T follicular helper cell (primary cell): ENCODE data around the gene ACAA2.
A peak's percentile ranks its signal among the peaks of the same experiment; 100 is the strongest.
"Not testable (repeated sequence)": the region's sequence is repeated elsewhere in the genome, so short reads cannot be mapped to it uniquely, and the experiment has no call there.

Experiments used
- DNase-seq: peaks from one replicate; pipeline ENCODE4 v3.0.0-alpha.2; 2020; ENCODE audit warnings: low read depth

Gene ACAA2

GRCh38 chr18:49844903-49845302 is 31.6 kb upstream of the ACAA2 start:
- no peak for DNase-seq

DNA sequence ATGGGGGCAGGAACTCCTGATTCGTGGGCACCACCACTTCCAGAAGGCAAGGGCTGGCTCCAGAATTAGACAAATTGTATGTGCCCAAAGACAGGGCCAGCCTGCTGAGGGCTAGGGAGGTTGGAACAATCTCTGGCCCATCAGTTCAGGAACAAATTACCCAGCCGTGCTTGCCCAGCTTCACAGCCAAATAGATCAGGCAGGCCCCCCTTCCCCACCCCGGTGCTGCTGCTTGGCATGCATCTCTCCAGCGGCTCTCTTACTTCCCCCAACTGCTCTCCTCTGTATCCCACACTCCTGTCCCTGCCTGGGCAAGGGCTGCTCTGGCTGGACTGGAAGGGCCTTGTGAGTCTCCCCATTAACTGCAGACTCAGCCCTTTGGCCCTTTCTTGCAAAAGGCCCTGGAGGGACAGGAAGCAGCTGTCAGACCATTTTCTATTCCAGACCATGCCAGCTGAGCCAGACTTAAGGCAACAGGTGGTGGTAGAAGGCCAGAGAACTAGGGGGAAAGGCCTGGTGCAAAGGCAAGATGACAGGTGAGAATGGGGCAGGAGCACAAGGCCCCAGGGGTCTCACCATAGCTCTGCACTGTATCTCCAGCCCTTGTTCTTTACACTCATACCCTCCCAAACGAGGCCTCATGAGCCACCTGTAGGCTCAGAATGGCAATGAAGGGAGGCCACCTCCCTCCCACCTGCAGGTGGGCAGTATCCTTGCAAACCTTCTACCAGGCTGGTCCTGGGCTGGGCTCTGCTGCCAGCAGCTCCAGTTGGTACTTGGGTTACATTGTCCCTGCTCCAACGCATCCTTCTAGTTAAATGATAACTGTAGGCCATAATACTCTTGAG is 30.7 kb upstream of the ACAA2 start:
- DNase-seq: no peak

DNA sequence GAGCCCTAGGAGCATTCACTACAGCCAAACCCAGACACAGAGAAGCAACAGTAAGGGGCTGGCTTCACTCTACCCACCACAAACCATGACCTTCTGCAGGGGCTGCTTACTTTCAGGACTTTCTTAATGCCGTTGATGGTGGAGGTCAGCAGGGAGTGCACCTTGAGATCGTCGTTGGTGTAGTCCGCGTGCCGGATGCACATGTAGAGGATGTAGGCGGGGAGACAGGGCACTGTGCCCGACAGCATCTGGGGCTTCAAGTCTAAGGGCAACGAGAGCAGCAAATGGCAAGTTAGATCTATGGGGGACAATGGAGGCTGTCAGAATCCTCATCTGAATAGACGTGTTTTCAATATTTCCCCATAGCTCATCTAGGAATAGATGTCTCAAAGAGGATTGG is 29.8 kb upstream of the ACAA2 start:
- DNase-seq: no peak

DNA sequence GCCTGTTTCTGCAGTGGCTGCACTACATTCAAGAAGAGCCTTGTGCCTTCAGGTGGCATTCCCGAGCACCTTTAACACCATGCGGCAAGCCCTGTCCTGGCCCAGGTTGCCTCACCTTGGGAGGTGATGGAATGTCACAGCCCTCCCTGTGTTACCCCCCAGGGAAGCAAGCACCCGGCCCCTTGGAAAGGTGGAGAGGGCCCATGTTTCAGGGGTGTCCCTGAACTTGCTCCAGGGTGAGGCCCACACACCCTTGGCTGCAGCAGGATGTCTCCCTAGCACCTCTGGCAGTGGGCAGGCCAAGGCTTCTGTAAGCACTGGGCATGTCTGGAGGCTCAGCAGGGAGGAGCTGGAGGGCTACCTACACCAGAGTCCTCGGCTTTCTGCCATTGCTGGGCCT is 29.3 kb upstream of the ACAA2 start:
- no peak for DNase-seq

GRCh38 chr18:49841236-49842217 is 28.2 kb upstream of the ACAA2 start:
- DNase-seq: no peak

DNA sequence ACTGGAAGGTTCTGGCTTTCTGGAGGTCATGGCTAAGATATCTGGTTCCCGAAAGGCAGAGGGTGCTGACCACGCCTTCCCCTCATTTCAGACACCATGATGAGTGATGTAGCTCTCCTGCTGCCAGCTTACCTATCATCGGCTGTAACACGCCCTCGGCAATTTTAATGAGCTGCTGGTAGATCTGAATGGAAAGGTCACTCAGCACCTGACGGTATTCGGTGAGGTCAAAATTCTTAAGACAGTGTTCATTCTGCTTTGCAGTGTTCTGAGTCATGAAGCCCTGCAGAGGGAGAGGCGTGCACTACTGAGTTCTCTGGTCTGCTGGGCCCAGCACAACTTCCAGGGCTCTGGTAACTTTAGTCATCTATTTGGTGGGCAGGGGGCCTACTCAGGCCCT is 25.7 kb upstream of the ACAA2 start:
- no peak for DNase-seq

- DNase-seq: no peak
Observed at GRCh38 chr18:49838381-49838780, 25.0 kb upstream of the ACAA2 start.

- no peak for DNase-seq
Observed at GRCh38 chr18:49837889-49838288, 24.6 kb upstream of the ACAA2 start.

DNA sequence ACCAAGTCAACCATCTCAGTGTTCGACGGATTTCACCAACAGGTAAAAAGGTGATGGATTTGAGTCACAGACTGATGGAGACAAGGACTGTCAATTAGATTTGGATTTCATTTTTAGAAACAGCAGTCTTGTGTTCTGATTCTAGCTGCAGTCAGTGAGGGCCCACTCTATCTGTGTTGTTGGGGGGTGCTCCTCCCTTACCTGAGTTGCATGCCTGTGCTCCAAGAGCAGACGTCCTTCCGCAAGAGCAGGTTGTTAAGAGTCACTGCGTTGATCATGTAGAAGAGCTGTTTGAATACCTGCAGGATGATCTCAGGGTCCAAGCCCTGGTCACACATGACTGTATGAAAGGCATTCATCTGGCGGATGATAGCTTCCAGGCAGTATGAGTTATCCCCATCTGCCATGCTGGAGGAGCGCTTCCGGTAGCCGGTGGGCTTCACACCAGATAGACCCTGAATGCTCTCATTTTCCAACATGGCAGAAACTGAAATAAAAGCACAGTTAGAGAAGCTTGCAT is 24.0 kb upstream of the ACAA2 start:
- not testable (repeated sequence) for DNase-seq

- no peak for DNase-seq
Observed at GRCh38 chr18:49835405-49835804, 22.1 kb upstream of the ACAA2 start.

DNA sequence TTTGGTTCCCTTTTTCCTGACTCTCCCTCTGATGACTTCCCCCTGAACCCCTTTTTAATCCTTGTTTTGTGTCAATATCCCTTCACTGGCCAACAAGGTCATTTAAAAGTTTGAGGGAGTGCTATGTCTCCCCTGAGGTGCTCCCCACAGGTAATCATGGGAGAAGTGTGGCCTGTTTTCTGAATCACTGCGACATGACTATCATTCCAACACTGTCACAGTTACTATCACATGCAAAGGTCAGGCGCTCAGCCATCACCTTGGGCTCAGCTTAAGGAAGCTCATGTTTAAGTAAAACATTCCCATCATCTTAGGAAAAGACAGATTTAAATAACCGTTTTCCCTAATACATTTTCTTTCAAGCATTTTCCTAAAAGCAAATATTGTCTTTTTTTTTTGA is 20.9 kb upstream of the ACAA2 start:
- no peak for DNase-seq

- no peak for DNase-seq
Observed at GRCh38 chr18:49833814-49834213, 20.5 kb upstream of the ACAA2 start.

DNA sequence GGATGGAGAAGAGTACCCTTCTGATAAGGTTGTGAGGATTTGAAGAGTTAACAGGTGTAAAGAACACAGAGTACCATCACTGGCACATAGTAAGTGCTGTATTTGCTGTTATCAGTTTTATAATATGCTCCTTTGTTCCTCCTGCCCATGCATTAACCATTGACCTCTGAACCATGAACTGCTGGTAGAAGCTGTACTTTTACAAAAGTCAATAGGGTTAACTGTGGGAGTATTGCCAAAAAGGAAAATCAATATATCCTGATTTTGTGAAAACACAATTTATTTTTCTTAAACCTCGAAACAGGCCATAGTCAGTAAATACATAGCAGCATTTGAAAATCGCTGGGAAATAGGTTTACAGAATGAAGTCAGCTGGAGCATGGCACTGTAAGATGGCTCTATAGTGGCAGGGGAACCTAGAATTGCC is 18.9 kb upstream of the ACAA2 start:
- DNase-seq: no peak

DNA sequence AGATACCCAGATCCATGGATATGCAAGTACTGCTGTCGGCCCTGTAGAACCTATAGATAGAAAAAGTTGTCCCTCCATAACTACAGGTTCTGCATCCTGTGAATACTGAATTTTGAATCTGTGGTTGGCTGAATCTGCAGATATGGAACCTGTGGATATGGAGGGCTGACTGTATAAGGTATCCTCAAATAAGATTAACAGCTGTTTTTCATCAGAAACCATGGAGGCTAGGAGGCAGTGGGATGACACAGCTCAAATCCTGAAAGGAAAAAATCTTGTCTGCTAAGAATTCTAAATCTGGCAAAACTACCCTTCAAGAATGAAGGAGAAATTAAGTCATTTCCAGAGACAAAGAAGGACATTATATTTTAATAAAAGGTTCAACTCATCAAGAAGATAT is 14.7 kb upstream of the ACAA2 start:
- no peak for DNase-seq

DNA sequence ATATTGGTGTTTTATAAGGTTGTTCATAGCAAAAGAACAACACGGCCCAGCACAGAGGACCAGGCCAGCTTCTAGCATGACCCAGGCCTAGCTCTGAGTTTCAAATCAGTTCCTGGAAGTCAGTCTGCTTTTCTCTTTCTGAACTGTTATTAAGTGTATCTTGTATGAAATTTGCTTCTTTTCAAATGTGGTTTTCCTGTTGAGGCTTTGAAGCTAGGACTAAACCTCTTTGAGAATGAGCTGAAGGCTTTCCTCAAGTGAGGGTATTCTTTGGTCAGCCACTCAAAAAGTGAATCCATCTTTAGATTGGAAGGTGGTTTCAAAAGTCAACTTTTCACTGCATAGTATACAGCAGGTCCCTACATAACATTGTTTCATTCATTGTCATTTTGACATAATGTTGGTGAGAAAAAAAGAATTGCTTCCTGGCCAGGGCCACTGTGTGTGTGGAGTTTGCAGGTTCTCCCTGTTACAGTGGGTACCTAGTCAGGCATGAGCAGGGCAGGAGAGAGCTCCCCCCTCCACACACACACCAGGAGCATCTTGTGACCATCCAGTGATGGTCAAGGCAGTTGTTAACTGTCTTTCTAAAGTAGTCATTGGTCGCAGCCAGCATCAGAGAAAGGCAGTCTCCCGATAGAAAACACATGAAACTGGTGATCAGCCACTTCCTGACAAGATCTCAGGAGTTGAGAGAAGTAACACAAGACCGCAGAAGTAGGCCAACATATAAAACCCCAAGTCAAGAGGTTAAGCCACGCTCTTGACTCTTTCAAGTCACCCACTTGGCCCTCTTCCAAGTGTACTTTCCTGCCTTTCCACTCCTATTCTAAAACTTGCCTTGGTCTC is 6.7 kb upstream of the ACAA2 start:
- peak; percentile 20 for DNase-seq

- DNase-seq: no peak
Observed at GRCh38 chr18:49819071-49819662, 5.8 kb upstream of the ACAA2 start.

DNA sequence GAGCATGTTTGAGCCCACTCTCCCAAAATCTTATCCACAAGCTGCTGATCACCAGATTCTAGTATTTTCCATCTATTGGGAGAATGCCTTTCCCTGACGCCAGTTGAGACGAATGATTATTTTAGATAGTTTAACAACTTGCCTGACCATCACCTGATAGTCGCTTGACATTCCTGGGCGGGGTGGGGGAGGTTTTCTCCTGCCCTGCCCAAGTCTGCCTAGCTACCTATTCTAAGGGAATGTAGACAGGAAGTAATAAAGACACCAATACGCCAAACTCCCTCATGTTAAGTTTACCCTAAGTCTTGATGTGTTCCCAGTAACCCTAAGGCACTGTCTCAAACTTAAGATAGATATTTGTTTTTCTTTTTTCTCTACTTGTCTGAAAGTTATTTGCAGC is 4.6 kb upstream of the ACAA2 start:
- DNase-seq: no peak

- DNase-seq: no peak
Observed at GRCh38 chr18:49815927-49816326, 2.6 kb upstream of the ACAA2 start.

- DNase-seq: no peak
Observed at GRCh38 chr18:49814147-49814499, 790 bp upstream of the ACAA2 start.

DNA sequence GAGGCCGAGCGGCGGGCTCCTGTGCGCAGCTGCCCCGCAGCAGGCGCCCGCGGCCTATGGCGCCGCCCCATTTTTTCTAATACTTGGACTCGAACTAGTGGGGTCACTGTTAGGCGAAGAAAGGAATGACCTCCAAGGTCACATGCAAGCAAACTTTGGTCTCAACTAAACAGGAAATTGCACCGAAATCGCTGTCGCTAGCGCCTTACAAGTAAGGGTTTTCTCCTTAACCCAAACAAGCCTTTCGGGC is 339 bp downstream of the ACAA2 start:
- no peak for DNase-seq

DNA sequence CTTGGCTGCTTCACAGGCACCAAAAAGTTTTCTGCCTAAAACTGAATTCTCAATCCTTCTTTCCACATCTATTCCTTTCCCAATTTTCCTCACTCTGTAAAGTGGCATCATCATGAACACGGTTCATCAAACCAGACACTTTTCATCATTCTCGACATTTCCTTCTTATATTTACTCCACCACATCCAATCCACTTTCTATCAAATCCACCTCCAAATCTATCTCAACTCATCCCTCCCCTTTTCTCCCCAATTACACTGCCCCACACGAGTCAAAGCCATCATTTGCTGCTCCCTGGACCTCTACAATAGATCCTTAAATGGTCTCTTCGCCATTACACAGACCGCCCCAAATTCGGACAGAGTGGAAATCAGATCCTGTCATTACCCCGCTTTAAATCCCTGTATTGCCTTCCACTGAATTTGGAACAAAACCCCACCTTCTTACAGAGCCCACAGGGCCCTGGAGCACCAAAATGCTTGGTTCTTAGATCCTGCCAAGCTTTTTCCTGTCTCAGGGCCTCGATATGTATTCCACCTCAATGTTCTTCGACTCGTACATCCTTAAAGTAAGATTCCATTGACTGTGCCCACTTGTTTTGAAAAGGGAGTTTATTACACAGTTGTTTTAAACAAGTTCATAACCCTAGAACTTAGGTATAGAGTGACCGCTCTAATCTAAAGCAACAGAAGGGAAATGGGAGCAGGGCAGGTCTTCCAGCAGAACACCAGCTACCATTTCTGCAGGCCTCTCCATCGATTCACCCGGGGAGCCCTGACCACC is 856 bp downstream of the ACAA2 start:
- DNase-seq: no peak
